HG03045 (cell line): Measurements from ENCODE around the gene OR14I1.

ENCODE experiments used
- ATAC-seq: cut with Tn5 transposase; IDR thresholded peaks from one replicate; pipeline ENCODE4 v1.9.1; 2021; ENCODE audit warnings: mild to moderate bottlenecking, moderate library complexity; ENCODE audit not compliant: unreplicated experiment

The OR14I1 gene

GRCh38 chr1:248702714-248703113, at the start of gene OR14I1:
OR14I1 (minus strand) TSS chr1:248702766.
- no peak for ATAC-seq

- ATAC-seq, result no peak
These were observed 49.1 kb upstream of the OR14I1 start for GRCh38 chr1:248751635-248752034.

GRCh38 chr1:248751142-248751541, 48.6 kb upstream of the OR14I1 start:
- no peak for ATAC-seq

DNA sequence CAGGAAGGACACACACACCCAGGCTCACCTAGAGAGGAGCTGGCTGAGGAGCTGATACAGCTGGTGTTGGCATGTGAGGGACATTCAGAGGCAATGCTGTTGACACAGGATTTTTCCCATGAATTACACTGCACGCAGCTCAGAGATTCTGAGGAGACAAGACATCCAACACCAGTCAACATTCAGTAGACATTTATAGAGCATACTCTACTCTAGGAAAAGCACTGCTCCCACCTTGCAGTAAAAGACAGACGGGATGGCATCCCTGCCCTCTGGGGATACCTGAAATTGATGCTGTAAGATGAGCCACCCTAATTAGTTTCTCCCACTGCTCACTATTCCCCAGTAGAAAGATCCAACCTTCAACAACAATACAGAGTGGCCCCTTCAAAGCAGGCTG, 47.9 kb upstream of the OR14I1 start:
- no peak for ATAC-seq

DNA sequence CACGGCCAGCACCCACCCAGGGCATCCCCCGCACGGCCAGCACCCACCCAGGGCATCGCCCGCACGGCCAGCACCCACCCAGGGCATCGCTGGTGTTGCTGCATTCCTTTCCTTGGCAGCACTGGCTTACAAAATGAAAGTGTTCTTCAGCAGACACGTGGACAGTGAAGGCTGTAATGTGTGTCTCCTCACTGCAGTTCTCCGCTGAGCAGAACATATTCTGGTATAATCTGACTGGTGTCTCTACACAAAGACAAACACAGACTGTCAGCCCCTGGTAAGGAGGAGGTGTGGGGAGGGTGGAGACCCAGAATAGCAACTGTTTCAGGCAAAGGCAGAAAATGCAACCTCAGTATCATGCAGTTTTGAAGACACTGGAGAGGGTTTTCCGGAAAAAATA, 45.6 kb upstream of the OR14I1 start:
- no peak for ATAC-seq

DNA sequence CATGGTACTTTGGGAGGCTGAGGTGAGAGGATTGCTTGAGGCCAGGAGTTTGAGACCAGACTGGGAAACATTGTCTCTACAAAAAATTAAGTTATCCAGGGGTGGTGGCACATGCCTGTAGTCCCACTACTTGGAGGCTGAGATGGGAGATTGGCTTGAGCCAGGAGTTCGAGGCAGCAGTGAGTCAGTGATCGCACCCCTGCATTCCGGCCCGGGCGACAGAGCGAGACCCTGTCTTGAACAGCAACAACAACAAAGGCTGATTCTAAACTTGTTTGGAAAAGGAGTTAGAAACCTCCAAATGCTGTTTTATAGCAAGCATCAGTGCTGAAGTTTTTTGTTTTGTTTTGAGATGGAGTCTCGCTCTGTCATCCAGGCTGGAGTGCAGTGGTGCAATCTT, 38.3 kb upstream of the OR14I1 start:
- ATAC-seq, result no peak

DNA sequence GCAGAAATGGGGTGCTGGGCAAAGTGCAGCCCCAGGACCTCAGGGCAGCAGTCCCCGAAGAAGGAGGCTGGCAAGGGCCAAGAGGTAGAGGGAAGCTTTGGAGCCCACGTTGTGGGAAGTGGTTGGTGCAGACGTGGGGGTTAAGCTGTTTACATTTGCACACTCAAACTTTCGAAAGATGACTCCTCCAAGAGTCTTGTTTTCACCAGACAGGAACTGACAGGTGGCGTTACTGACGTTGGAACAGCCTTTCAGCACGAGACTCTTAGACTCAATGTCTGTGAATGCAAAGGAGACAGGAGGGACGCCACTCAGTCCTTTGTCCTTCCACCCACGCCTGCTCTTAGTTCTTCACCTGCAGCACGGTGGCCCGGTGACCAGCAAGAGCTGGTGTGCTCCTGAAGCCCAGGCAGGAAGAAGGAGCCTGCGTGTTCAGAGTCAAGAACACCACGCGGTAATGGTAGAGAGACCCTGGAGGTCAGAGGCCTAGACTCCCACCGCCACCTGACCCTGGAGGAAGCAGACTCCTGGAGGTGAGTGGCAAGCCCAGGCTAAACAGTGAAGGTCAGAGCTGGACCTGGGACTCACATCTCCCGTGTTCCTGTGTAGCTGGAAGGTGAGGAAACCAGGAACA, 37.1 kb upstream of the OR14I1 start:
- ATAC-seq, result no peak

- ATAC-seq, result no peak
These were observed 34.9 kb upstream of the OR14I1 start for GRCh38 chr1:248737457-248737856.

DNA sequence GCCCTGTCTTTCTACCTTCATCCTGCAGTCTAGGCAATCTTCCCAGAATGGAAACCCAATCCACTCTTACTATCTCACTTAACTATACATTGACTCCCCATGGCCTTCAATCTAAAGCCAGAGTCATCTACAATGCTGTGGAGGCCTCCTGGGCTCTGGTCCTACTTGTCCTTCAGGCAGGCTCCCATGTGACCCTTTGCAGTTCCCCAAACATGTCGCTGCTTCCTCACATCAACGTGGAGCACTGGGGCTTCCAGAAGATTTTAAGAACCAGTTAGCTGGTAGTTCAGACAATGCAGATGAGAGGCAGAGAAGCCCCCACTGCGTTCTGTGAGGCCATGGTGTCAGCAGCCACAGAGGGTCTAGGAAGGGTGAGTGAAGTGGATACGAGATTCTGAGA, 34.4 kb upstream of the OR14I1 start:
- no peak for ATAC-seq

DNA sequence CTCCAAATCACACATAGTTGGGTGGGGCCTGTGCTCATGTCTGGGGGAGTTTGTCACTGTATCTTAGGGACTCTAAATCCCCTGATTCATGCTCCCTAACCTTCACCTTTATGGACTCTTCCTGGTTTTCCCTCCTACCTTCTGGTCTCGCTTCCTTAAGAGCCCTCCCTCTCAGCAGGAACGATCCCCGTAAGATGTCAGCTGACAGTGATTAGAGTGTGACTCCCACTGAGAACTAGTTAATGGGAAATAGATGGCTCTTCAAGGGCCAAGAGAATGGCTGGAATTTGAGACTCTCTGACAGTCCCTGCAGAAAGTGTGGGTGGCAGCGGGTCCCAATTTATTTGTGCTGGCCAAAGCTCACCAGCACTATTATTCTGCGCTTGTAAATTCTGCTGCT, 31.0 kb upstream of the OR14I1 start:
- ATAC-seq, result no peak

DNA sequence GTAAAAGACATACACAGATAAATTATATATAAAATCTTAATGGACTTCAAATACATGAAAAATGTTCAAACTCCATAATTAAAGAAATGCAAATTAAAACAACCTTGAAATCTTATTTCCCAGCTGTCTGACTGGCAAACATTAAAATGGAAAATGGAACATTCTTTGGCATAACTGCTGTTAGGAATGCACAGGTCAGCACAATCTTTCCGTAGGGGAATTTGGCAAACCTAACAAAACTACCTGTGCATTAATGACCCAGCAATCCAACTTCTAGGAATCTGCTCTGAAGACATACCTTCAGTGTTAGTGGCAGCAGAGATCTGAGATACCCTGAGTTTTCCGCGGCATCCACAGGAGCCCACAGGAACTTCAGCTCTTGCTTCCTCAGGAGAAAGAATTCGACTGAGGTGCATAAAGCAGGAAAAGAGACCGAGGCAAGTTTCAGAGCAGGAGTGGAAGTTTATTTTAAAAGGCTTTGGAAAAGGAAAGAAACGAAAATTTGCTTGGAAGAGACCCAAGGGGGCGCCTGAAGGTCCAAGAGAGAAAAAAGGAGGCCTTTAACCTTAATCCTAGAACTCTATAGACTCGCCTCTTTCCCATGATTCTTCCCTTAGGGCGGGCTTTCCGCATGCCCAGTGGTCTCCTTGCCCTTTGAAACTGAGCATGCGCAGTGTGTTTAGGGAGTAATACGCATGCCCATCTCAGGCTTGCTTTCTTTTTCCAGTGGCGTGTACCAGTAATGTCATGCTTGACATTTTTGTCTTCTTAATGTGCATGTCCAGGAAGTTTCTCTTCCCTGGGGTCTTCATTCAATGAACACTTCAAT, 28.2 kb upstream of the OR14I1 start:
- no peak for ATAC-seq

DNA sequence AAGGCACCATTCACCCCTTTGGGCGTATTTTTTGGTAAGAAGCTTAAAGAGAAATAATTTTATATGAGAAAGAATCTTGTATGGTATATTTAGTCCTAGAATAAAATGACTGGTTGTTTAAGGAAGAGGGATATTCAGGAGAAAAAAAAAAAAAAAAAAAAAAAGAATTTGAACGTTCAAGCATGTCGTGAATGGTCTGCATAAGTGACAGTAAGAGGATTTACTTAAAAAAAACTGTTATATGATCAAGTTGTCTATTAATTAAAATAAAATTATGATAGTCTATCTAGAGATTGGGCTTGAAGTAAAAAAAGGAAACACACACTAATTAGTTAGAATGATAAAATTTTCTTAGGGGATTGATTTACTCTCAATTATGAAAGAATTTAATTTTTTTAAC, 11.7 kb upstream of the OR14I1 start:
- ATAC-seq, result no peak

DNA sequence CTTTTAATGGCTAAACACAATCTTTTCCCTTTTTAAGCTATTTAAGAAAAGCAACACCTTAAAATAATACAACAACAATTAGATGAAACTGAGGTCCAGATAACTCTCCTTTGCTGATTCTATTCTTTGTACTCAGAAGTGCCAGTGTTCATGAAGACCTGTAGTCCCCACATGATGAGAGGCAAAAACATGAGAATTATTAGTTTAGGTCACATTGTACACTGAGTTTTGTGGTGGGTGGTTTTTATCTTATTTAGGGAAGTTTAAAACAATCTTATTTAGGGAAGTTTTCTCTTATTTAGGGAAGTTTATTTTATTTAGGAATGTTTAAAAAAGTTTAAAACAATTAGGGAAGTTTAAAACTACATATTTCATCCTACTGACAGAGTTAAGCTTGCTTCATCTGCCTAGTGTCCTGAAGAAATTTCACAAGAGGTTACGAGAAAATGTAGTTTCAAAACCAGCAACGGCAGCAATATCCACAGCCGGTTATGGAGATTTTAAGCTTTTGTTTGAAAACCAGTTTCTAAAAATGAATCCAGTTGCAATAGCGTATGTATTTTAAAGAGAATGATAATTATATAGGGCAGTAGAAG, 7.8 kb upstream of the OR14I1 start:
- ATAC-seq, result no peak

- no peak for ATAC-seq
These were observed 2.0 kb upstream of the OR14I1 start for GRCh38 chr1:248704606-248705005.

- ATAC-seq, result no peak
These were observed 1.1 kb upstream of the OR14I1 start for GRCh38 chr1:248703674-248704073.

DNA sequence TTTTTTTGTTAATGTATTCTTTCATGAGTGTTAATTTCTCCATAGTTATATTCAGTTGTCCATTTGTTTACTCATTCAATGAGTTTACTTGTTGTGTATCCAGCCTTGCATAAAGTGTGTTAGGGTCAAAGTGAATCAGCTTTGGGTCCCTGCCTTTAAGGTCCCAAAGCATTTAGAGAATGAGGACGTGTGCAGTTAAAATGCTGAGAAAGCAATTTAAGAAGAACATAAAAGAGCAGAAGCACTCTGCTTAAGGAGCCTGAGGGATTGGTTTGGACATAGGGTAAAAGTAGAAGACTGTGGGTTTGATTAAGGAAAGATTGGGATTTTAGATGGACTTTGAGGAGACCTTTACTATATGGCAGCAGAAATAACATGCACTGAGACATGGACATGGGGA, 3.5 kb downstream of the OR14I1 start:
- ATAC-seq, result no peak

DNA sequence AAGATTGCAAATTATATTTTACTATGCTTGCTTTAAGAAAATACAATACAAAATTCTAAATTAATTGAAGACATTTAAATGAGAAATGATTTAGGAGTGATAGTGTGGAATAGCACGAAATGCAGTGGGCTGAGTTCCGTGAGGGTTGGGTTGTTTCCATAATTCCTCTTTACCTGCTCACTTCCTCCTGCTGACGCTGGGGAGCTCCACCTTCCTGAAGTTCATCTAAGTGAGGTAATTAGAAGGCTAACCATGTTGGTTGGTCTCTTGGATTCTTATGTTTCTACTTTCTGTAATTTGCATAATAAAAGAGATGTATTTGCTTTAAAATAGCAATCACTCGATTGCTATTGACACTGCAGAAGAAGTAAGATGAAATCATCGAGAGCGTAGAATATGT, 4.7 kb downstream of the OR14I1 start:
- no peak for ATAC-seq

- no peak for ATAC-seq
These were observed 5.8 kb downstream of the OR14I1 start for GRCh38 chr1:248696774-248697173.

- no peak for ATAC-seq
These were observed 6.3 kb downstream of the OR14I1 start for GRCh38 chr1:248696261-248696660.

- ATAC-seq, result no peak
These were observed 7.0 kb downstream of the OR14I1 start for GRCh38 chr1:248695451-248696132.

DNA sequence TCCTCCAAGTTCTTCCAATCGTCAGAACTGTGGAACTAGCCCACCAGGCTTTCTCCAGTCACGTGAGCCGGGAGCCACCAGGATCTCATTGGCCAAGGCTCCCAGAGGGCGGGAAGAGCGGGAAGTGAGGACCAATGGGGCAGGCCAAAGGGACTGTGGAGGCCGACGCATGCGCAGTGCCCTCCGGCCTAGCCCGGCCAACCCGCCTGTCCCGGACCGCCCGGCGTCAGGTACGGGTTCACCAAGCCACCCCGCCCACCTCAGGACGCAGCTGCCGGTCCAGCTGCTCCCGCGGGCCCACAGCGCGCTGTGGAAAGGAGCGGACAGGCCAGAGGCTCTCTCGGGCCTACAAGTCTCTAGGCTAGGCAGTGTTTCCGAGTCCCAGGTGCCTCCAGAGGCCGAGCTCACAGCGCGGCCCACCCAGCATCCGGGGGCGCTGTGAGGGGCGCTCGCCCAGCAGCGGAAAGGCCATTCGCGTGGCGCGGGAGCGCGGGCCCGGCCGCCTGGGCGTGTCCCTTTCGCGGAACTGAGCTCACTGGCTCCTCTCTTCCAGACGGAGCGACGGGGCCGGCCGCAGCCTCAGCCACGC, 10.9 kb downstream of the OR14I1 start:
- ATAC-seq, result no peak
